ENCODE data around the gene RTRAF.

RTRAF gene

GRCh38 chr14:51996148-51996746 is 6.9 kb downstream of the RTRAF start:
- TF ChIP-seq CTCF (IDR thresholded peaks at IDR 0.05): peak; percentile 73
- DNase-seq: no peak
- Mint-ChIP-seq H3K36me3 (ENCODE audit: low read depth) (peaks cover 50% of the 10 kb centered on the region), H3K27ac (no peak overlapping the region), H3K27me3 (ENCODE audit: low read depth, poor library complexity) (no peaks in the 10 kb centered on the region), H3K9me3 (no peaks in the 10 kb centered on the region), H3K4me1 (peaks cover 6% of the 10 kb centered on the region), H3K4me3 (no peak overlapping the region)

GRCh38 chr14:51998348-51998747 is 9.0 kb downstream of the RTRAF start:
- no peaks in the 10 kb centered on the region for H3K4me1 Mint-ChIP-seq
- no peak for TF ChIP-seq CTCF (IDR thresholded peaks at IDR 0.05)
- no peak for DNase-seq
- H3K27me3 Mint-ChIP-seq (ENCODE audit: low read depth, poor library complexity): no peaks in the 10 kb centered on the region
- H3K4me3 Mint-ChIP-seq: no peak overlapping the region
- no peak overlapping the region for H3K27ac Mint-ChIP-seq
- H3K9me3 Mint-ChIP-seq: no peaks in the 10 kb centered on the region
- H3K36me3 Mint-ChIP-seq (ENCODE audit: low read depth): peaks cover 52% of the 10 kb centered on the region

- Mint-ChIP-seq H3K27me3 (ENCODE audit: low read depth, poor library complexity) (no peaks in the 10 kb centered on the region), H3K4me1 (no peaks in the 10 kb centered on the region), H3K9me3 (no peaks in the 10 kb centered on the region), H3K27ac (no peak overlapping the region), H3K4me3 (no peak overlapping the region), H3K36me3 (ENCODE audit: low read depth) (peaks cover 48% of the 10 kb centered on the region)
- TF ChIP-seq CTCF (IDR thresholded peaks at IDR 0.05): no peak
- no peak for DNase-seq
Measured at GRCh38 chr14:51999084-51999483, 9.7 kb downstream of the RTRAF start.

- Mint-ChIP-seq H3K4me3 (no peak overlapping the region), H3K36me3 (ENCODE audit: low read depth) (peaks cover 45% of the 10 kb centered on the region), H3K27ac (no peak overlapping the region), H3K9me3 (no peaks in the 10 kb centered on the region), H3K4me1 (no peaks in the 10 kb centered on the region), H3K27me3 (ENCODE audit: low read depth, poor library complexity) (no peaks in the 10 kb centered on the region)
- no peak for TF ChIP-seq CTCF (IDR thresholded peaks at IDR 0.05)
- no peak for DNase-seq
Measured at GRCh38 chr14:52000019-52000582, 10.8 kb downstream of the RTRAF start.

- no peak overlapping the region for H3K4me3 Mint-ChIP-seq
- TF ChIP-seq CTCF (IDR thresholded peaks at IDR 0.05): no peak
- H3K27me3 Mint-ChIP-seq (ENCODE audit: low read depth, poor library complexity): no peaks in the 10 kb centered on the region
- peaks cover 51% of the 10 kb centered on the region for H3K36me3 Mint-ChIP-seq (ENCODE audit: low read depth)
- no peaks in the 10 kb centered on the region for H3K9me3 Mint-ChIP-seq
- no peaks in the 10 kb centered on the region for H3K4me1 Mint-ChIP-seq
- no peak overlapping the region for H3K27ac Mint-ChIP-seq
- no peak for DNase-seq
Measured at GRCh38 chr14:52000696-52001095, 11.3 kb downstream of the RTRAF start.

- no peaks in the 10 kb centered on the region for H3K9me3 Mint-ChIP-seq
- no peak overlapping the region for H3K4me3 Mint-ChIP-seq
- no peak overlapping the region for H3K27ac Mint-ChIP-seq
- no peaks in the 10 kb centered on the region for H3K27me3 Mint-ChIP-seq (ENCODE audit: low read depth, poor library complexity)
- TF ChIP-seq CTCF (IDR thresholded peaks at IDR 0.05): no peak
- no peaks in the 10 kb centered on the region for H3K4me1 Mint-ChIP-seq
- peaks cover 59% of the 10 kb centered on the region for H3K36me3 Mint-ChIP-seq (ENCODE audit: low read depth)
- DNase-seq: no peak
Measured at GRCh38 chr14:52002542-52002941, 13.2 kb downstream of the RTRAF start.
